Measurements from ENCODE around the gene PHACTR3. TPM values are rescaled to one million over a fixed set of nuclear protein-coding genes. Genes with fewer than 3 reads are reported as not detected.

The PHACTR3 gene
- total and polyA plus RNA-seq, 2 experiments from 2014 or later = 0.45 to 0.61 TPM

DNA sequence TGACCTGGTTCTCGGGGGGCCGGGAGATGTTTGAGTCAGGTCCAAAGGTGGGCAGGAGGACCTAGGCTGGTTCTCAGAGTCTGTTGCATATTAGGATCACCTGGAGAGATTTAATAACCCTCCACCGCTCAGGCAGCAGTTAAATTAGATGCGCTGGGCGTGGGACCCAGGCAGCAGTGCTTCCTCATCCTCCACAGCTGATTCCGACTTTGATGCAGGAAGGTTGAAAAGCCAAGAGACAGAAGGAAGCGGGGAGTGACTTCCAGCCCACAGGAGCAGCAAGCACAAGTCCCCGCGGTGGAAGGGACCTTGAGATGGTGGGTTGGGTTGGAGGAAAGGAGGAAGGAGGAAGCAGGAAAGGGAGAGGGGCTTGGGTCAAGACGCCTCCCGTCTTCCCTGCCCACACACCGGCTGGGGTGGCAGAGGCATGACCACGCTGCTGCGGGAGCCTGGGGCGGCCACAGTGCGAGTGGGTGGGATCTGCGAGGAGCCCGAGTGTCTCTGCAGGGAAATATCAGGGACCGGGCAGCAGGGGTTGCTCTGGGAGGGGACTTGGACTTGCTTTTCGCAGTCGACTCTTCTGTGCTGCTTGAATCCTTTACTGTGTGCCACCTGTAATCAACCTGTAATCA, 146.0 kb downstream of the PHACTR3 start:
- Histone ChIP-seq H3K4me3 (no peak overlapping the region), H3F3A (replicated peaks; ENCODE audit: low read depth) (no peaks in the 10 kb centered on the region), H3K36me3 (ENCODE audit: insufficient read depth) (no peaks in the 10 kb centered on the region), H3K79me2 (replicated peaks; ENCODE audit: insufficient read depth) (no peaks in the 10 kb centered on the region), H3K4me1 (ENCODE audit: insufficient read depth) (no peaks in the 10 kb centered on the region), H3K27ac (ENCODE audit: low read depth) (no peak overlapping the region), H3K9me2 (ENCODE audit: insufficient read depth) (no peaks in the 10 kb centered on the region), H2AFZ (peak overlapping the region; percentile 66; the same call in 1 of the 2 replicates), H4K20me1 (replicated peaks; ENCODE audit: insufficient read depth) (no peaks in the 10 kb centered on the region), H3K27me3 (ENCODE audit: insufficient read depth) (peaks cover 16% of the 10 kb centered on the region; the same call in 1 of the 2 replicates), H3K4me2 (no peak overlapping the region)
- peaks cover 17% of the 10 kb centered on the region for H3K27me3 Mint-ChIP-seq (ENCODE audit: insufficient read depth, low read depth, poor library complexity)
- no peak for DNase-seq (ENCODE audit: low spot score)
- H3K36me3 Mint-ChIP-seq (ENCODE audit: low read depth) = no peaks in the 10 kb centered on the region
- peaks cover 2% of the 10 kb centered on the region; the same call in 1 of the 3 replicates for H3K4me1 Mint-ChIP-seq
- H3K27ac Mint-ChIP-seq = no peak overlapping the region
- TF ChIP-seq, protein P1, sequence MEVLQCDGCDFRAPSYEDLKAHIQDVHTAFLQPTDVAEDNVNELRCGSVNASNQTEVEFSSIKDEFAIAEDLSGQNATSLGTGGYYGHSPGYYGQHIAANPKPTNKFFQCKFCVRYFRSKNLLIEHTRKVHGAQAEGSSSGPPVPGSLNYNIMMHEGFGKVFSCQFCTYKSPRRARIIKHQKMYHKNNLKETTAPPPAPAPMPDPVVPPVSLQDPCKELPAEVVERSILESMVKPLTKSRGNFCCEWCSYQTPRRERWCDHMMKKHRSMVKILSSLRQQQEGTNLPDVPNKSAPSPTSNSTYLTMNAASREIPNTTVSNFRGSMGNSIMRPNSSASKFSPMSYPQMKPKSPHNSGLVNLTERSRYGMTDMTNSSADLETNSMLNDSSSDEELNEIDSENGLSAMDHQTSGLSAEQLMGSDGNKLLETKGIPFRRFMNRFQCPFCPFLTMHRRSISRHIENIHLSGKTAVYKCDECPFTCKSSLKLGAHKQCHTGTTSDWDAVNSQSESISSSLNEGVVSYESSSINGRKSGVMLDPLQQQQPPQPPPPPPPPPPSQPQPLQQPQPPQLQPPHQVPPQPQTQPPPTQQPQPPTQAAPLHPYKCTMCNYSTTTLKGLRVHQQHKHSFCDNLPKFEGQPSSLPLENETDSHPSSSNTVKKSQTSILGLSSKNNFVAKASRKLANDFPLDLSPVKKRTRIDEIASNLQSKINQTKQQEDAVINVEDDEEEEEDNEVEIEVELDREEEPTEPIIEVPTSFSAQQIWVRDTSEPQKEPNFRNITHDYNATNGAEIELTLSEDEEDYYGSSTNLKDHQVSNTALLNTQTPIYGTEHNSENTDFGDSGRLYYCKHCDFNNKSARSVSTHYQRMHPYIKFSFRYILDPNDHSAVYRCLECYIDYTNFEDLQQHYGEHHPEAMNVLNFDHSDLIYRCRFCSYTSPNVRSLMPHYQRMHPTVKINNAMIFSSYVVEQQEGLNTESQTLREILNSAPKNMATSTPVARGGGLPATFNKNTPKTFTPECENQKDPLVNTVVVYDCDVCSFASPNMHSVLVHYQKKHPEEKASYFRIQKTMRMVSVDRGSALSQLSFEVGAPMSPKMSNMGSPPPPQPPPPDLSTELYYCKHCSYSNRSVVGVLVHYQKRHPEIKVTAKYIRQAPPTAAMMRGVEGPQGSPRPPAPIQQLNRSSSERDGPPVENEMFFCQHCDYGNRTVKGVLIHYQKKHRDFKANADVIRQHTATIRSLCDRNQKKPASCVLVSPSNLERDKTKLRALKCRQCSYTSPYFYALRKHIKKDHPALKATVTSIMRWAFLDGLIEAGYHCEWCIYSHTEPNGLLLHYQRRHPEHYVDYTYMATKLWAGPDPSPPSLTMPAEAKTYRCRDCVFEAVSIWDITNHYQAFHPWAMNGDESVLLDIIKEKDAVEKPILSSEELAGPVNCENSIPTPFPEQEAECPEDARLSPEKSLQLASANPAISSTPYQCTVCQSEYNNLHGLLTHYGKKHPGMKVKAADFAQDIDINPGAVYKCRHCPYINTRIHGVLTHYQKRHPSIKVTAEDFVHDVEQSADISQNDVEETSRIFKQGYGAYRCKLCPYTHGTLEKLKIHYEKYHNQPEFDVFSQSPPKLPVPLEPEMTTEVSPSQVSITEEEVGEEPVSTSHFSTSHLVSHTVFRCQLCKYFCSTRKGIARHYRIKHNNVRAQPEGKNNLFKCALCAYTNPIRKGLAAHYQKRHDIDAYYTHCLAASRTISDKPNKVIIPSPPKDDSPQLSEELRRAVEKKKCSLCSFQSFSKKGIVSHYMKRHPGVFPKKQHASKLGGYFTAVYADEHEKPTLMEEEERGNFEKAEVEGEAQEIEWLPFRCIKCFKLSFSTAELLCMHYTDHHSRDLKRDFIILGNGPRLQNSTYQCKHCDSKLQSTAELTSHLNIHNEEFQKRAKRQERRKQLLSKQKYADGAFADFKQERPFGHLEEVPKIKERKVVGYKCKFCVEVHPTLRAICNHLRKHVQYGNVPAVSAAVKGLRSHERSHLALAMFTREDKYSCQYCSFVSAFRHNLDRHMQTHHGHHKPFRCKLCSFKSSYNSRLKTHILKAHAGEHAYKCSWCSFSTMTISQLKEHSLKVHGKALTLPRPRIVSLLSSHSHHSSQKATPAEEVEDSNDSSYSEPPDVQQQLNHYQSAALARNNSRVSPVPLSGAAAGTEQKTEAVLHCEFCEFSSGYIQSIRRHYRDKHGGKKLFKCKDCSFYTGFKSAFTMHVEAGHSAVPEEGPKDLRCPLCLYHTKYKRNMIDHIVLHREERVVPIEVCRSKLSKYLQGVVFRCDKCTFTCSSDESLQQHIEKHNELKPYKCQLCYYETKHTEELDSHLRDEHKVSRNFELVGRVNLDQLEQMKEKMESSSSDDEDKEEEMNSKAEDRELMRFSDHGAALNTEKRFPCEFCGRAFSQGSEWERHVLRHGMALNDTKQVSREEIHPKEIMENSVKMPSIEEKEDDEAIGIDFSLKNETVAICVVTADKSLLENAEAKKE (CRISPR knock-in tag; IDR thresholded peaks at IDR 0.05) = no peak
- no peak for TF ChIP-seq CTCF (conservative IDR thresholded peaks at IDR 0.05; ENCODE audit: low read depth in 2 of 2)
- TF ChIP-seq EZH2 (IDR thresholded peaks at IDR 0.05; ENCODE audit: low read depth, unreplicated experiment) = no peak
- no peak for TF ChIP-seq NANOG (IDR thresholded peaks at IDR 0.05; ENCODE audit: borderline replicate concordance)
- no peak for TF ChIP-seq ZNF114 (CRISPR knock-in tag; IDR thresholded peaks at IDR 0.05)
- TF ChIP-seq, protein P2, sequence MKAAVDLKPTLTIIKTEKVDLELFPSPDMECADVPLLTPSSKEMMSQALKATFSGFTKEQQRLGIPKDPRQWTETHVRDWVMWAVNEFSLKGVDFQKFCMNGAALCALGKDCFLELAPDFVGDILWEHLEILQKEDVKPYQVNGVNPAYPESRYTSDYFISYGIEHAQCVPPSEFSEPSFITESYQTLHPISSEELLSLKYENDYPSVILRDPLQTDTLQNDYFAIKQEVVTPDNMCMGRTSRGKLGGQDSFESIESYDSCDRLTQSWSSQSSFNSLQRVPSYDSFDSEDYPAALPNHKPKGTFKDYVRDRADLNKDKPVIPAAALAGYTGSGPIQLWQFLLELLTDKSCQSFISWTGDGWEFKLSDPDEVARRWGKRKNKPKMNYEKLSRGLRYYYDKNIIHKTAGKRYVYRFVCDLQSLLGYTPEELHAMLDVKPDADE (IDR thresholded peaks at IDR 0.05) = no peak
- TF ChIP-seq, protein P3, sequence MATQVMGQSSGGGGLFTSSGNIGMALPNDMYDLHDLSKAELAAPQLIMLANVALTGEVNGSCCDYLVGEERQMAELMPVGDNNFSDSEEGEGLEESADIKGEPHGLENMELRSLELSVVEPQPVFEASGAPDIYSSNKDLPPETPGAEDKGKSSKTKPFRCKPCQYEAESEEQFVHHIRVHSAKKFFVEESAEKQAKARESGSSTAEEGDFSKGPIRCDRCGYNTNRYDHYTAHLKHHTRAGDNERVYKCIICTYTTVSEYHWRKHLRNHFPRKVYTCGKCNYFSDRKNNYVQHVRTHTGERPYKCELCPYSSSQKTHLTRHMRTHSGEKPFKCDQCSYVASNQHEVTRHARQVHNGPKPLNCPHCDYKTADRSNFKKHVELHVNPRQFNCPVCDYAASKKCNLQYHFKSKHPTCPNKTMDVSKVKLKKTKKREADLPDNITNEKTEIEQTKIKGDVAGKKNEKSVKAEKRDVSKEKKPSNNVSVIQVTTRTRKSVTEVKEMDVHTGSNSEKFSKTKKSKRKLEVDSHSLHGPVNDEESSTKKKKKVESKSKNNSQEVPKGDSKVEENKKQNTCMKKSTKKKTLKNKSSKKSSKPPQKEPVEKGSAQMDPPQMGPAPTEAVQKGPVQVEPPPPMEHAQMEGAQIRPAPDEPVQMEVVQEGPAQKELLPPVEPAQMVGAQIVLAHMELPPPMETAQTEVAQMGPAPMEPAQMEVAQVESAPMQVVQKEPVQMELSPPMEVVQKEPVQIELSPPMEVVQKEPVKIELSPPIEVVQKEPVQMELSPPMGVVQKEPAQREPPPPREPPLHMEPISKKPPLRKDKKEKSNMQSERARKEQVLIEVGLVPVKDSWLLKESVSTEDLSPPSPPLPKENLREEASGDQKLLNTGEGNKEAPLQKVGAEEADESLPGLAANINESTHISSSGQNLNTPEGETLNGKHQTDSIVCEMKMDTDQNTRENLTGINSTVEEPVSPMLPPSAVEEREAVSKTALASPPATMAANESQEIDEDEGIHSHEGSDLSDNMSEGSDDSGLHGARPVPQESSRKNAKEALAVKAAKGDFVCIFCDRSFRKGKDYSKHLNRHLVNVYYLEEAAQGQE (IDR thresholded peaks at IDR 0.05; ENCODE audit: unreplicated experiment) = no peak
- no peak for TF ChIP-seq CREB1 (CRISPR knock-in tag; IDR thresholded peaks at IDR 0.05; ENCODE audit: low read depth)
- TF ChIP-seq EZH2phosphoT487 (IDR thresholded peaks at IDR 0.05; ENCODE audit: unreplicated experiment) = no peak
- TF ChIP-seq STAT1 (IDR thresholded peaks at IDR 0.05; ENCODE audit: unreplicated experiment) = no peak
- no peak for TF ChIP-seq POLR2AphosphoS5 (IDR thresholded peaks at IDR 0.05; ENCODE audit: low read depth)
- TF ChIP-seq JUNB (IDR thresholded peaks at IDR 0.05; ENCODE audit: unreplicated experiment) = no peak
- no peak for TF ChIP-seq ZNF331 (CRISPR knock-in tag; IDR thresholded peaks at IDR 0.05; ENCODE audit: low read depth)
- no peaks in the 10 kb centered on the region; the same call in 2 of the 3 replicates for H3K9me3 Mint-ChIP-seq
- no peak overlapping the region for H3K4me3 Mint-ChIP-seq
- no peak for ATAC-seq
